PC-3 (cell line): ENCODE results near the gene TRIP11. TPM values are rescaled to one million over a fixed set of nuclear protein-coding genes. Genes with fewer than 3 reads are reported as not detected.

Experiments used
- ATAC-seq: fragments of 200-7000 bp; cut with Tn5 transposase; 2 replicates; pipeline ENCODE4 v1.9.1; 2020; ENCODE audit warnings: mild to moderate bottlenecking, moderate library complexity
- BruUV-seq: library from RNA; stranded (reverse); fragments of 400-500 nt; replicated peaks from 2 replicates; lab custom pipeline; 2021; lab: Mats Ljungman, UMichigan
- CTCF ChIA-PET: fragments of 300-600 bp; sonication (Branson Sonifier 250); formaldehyde crosslinking; loops from one replicate; lab custom pipeline; 2022; ENCODE audit warnings: antibody characterized with exemption; lab: Charles Lee
- POLR2A ChIA-PET: fragments of 300-600 bp; sonication (Branson Sonifier 250); formaldehyde crosslinking; loops from one replicate; lab custom pipeline; 2022; ENCODE audit warnings: antibody characterized with exemption; ENCODE audit not compliant: unreplicated experiment; lab: Charles Lee
- DNase-seq: peaks from one replicate; pipeline ENCODE4 v3.0.0-alpha.2; 2015
- H2AFZ ChIP-seq: fragments of 300-600 bp; sonication (generic); 2 replicates; pipeline ENCODE4 v1.6.0; 2016; ENCODE audit warnings: antibody characterized with exemption, low read length
- H3F3A ChIP-seq: fragments of 300-600 bp; sonication (generic); one replicate; pipeline ENCODE4 v1.6.0; 2017; ENCODE audit warnings: antibody characterized with exemption, low read length, control low read depth, mild to moderate bottlenecking; ENCODE audit not compliant: unreplicated experiment
- H3K27ac ChIP-seq: fragments of 300-600 bp; sonication (generic); 2 replicates; pipeline ENCODE4 v1.5.1; 2016; ENCODE audit warnings: mild to moderate bottlenecking, low read length
- H3K27me3 ChIP-seq: fragments of 300-600 bp; sonication (generic); 2 replicates; pipeline ENCODE4 v1.6.1; 2016; ENCODE audit warnings: low read length, mixed read lengths
- H3K36me3 ChIP-seq: fragments of 300-600 bp; sonication (generic); 2 replicates; pipeline ENCODE4 v1.6.1; 2016; ENCODE audit warnings: low read depth, mixed run types, low read length, mixed read lengths
- H3K4me1 ChIP-seq: fragments of 300-600 bp; sonication (generic); 2 replicates; pipeline ENCODE4 v1.5.1; 2016; ENCODE audit warnings: low read length; ENCODE audit not compliant: insufficient read depth
- H3K4me2 ChIP-seq: fragments of 300-600 bp; sonication (generic); 2 replicates; pipeline ENCODE4 v1.6.0; 2016; ENCODE audit warnings: low read length
- H3K4me3 ChIP-seq: fragments of 300-600 bp; sonication (generic); 2 replicates; pipeline ENCODE4 v1.5.1; 2016; ENCODE audit warnings: mild to moderate bottlenecking, low read length, mixed read lengths
- H3K79me2 ChIP-seq: fragments of 300-600 bp; sonication (generic); 2 replicates; pipeline ENCODE4 v1.6.1; 2017; ENCODE audit warnings: low read length, mixed read lengths
- H3K9ac ChIP-seq: fragments of 300-600 bp; sonication (generic); 2 replicates; pipeline ENCODE4 v1.6.0; 2016; ENCODE audit warnings: mild to moderate bottlenecking, low read length
- H3K9me2 ChIP-seq: fragments of 300-600 bp; sonication (generic); replicated peaks from 2 replicates; pipeline ENCODE4 v1.6.1; 2016; ENCODE audit warnings: mixed run types, low read length, mixed read lengths
- H3K9me3 ChIP-seq: fragments of 300-600 bp; sonication (generic); 2 replicates; pipeline ENCODE4 v1.6.1; 2016; ENCODE audit warnings: low read length, mixed read lengths
- H4K20me1 ChIP-seq: fragments of 300-600 bp; sonication (generic); 2 replicates; pipeline ENCODE4 v1.6.1; 2016; ENCODE audit warnings: low read length, mixed read lengths
- EZH2 ChIP-seq: fragments of 300-600 bp; sonication (generic); IDR thresholded peaks from one replicate; pipeline ENCODE4 v1.6.1; 2017; ENCODE audit warnings: antibody characterized with exemption, mild to moderate bottlenecking, low read length; ENCODE audit not compliant: unreplicated experiment
- EZH2phosphoT487 ChIP-seq: fragments of 300-600 bp; sonication (generic); IDR thresholded peaks from 2 replicates; pipeline ENCODE4 v1.6.1; 2018; ENCODE audit warnings: mild to moderate bottlenecking, antibody characterized with exemption, low read length, borderline replicate concordance
- intact Hi-C: fragments of 100-400 bp; cut with micrococcal nuclease; formaldehyde crosslinking; loops from 2 replicates; pipeline ENCODE4 v1.9.0; 2023
- total RNA-seq: library from RNA; depleted of rRNA; stranded (reverse); fragments of >200 nt; gene quantifications from 2 replicates; pipeline ENCODE4 v1.2.3, GENCODE V29; 2014
- TF ChIP-seq, protein P1 (sequence below): fragments of 300-600 bp; sonication (generic); conservative IDR thresholded peaks from 2 replicates; pipeline ENCODE4 v1.5.1; 2017; ENCODE audit warnings: antibody characterized with exemption, low read depth, mild to moderate bottlenecking, low read length

TRIP11 gene
- total RNA-seq, 1 experiment from 2014 or later: 14.3 TPM

- no TSS peak for BruUV-seq
- H3F3A ChIP-seq: no peaks in the 10 kb centered on the region
- H3K9me3 ChIP-seq: no peaks in the 10 kb centered on the region
- ATAC-seq: no peak
- H3K27ac ChIP-seq: no peak overlapping the region
- no peaks in the 10 kb centered on the region for H3K4me1 ChIP-seq
- no peak overlapping the region for H3K4me3 ChIP-seq
- TF ChIP-seq EZH2phosphoT487: no peak
- TF ChIP-seq, protein P1, sequence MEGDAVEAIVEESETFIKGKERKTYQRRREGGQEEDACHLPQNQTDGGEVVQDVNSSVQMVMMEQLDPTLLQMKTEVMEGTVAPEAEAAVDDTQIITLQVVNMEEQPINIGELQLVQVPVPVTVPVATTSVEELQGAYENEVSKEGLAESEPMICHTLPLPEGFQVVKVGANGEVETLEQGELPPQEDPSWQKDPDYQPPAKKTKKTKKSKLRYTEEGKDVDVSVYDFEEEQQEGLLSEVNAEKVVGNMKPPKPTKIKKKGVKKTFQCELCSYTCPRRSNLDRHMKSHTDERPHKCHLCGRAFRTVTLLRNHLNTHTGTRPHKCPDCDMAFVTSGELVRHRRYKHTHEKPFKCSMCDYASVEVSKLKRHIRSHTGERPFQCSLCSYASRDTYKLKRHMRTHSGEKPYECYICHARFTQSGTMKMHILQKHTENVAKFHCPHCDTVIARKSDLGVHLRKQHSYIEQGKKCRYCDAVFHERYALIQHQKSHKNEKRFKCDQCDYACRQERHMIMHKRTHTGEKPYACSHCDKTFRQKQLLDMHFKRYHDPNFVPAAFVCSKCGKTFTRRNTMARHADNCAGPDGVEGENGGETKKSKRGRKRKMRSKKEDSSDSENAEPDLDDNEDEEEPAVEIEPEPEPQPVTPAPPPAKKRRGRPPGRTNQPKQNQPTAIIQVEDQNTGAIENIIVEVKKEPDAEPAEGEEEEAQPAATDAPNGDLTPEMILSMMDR: no peak
- no peaks in the 10 kb centered on the region for H3K36me3 ChIP-seq
- no peak overlapping the region for H3K4me2 ChIP-seq
- ChIA-PET POLR2A (no interaction called here), CTCF (no interaction called here)
- peaks cover 7% of the 10 kb centered on the region; the same call in 1 of the 2 replicates for H3K27me3 ChIP-seq
- no peaks in the 10 kb centered on the region for H3K79me2 ChIP-seq
- H2AFZ ChIP-seq: no peak overlapping the region
- H4K20me1 ChIP-seq: no peaks in the 10 kb centered on the region
- intact Hi-C loops: no loop called here
- H3K9ac ChIP-seq: no peak overlapping the region
- DNase-seq: no peak
- H3K9me2 ChIP-seq: no peaks in the 10 kb centered on the region
Measured at GRCh38 chr14:91920526-91920925, 119.3 kb downstream of the TRIP11 start.

- no peak overlapping the region for H3K9ac ChIP-seq
- no peak overlapping the region for H2AFZ ChIP-seq
- no peak overlapping the region for H3K27ac ChIP-seq
- intact Hi-C loops: no loop called here
- H3K27me3 ChIP-seq: peaks cover 7% of the 10 kb centered on the region; the same call in 1 of the 2 replicates
- no peak for DNase-seq
- no TSS peak for BruUV-seq
- TF ChIP-seq, protein P1: no peak
- TF ChIP-seq EZH2phosphoT487 (no peak), EZH2 (no peak)
- no peaks in the 10 kb centered on the region for H3K79me2 ChIP-seq
- H4K20me1 ChIP-seq: no peaks in the 10 kb centered on the region
- no peak for ATAC-seq
- no peaks in the 10 kb centered on the region for H3F3A ChIP-seq
- H3K36me3 ChIP-seq: no peaks in the 10 kb centered on the region
- no peak overlapping the region for H3K4me3 ChIP-seq
- H3K4me1 ChIP-seq: no peaks in the 10 kb centered on the region
- H3K9me2 ChIP-seq: no peaks in the 10 kb centered on the region
- H3K9me3 ChIP-seq: no peaks in the 10 kb centered on the region
- CTCF ChIA-PET: no interaction called here
- no peak overlapping the region for H3K4me2 ChIP-seq
- POLR2A ChIA-PET: no interaction called here
Measured at GRCh38 chr14:91919814-91920213, 120.0 kb downstream of the TRIP11 start.

- H3K79me2 ChIP-seq: no peaks in the 10 kb centered on the region
- TF ChIP-seq EZH2phosphoT487 (no peak), EZH2 (no peak)
- TF ChIP-seq, protein P1: no peak
- POLR2A ChIA-PET: no interaction called here
- no peaks in the 10 kb centered on the region for H3F3A ChIP-seq
- H3K9ac ChIP-seq: no peak overlapping the region
- no peaks in the 10 kb centered on the region for H3K9me2 ChIP-seq
- no TSS peak for BruUV-seq
- no peaks in the 10 kb centered on the region for H4K20me1 ChIP-seq
- no peaks in the 10 kb centered on the region for H3K4me1 ChIP-seq
- H3K36me3 ChIP-seq: no peaks in the 10 kb centered on the region
- intact Hi-C loops: no loop called here
- CTCF ChIA-PET: no interaction called here
- no peaks in the 10 kb centered on the region for H3K9me3 ChIP-seq
- DNase-seq: no peak
- ATAC-seq: no peak
- H3K4me3 ChIP-seq: no peak overlapping the region
- H2AFZ ChIP-seq: no peak overlapping the region
- peaks cover 4% of the 10 kb centered on the region; the same call in 1 of the 2 replicates for H3K27me3 ChIP-seq
- no peak overlapping the region for H3K4me2 ChIP-seq
- no peak overlapping the region for H3K27ac ChIP-seq
Measured at GRCh38 chr14:91918186-91918883, 121.5 kb downstream of the TRIP11 start.
